ENCODE measurements around the gene CATSPERE.
A peak's percentile ranks its signal among the peaks of the same experiment; 100 is the strongest.
"Not testable (repeated sequence)": the region's sequence is repeated elsewhere in the genome, so short reads cannot be mapped to it uniquely, and the experiment has no call there.

The CATSPERE gene

GRCh38 chr1:244454412-244454811 is 6.7 kb upstream of the CATSPERE start:
- TF ChIP-seq CTCF (IDR thresholded peaks at IDR 0.05; ENCODE audit: insufficient read depth, low read depth, low read length, missing control alignments), result no peak

GRCh38 chr1:244456586-244456985 is 4.5 kb upstream of the CATSPERE start:
- no peak overlapping the region for H3K4me3 ChIP-seq (ENCODE audit: low read depth, low read length)
- TF ChIP-seq CTCF (IDR thresholded peaks at IDR 0.05; ENCODE audit: insufficient read depth, low read depth, low read length, missing control alignments), result no peak
- DNase-seq (ENCODE audit: low read depth), result no peak

More at GRCh38 chr1:244454412-244454811, 6.7 kb upstream of the CATSPERE start:
- no peak overlapping the region for H3K4me3 ChIP-seq (ENCODE audit: low read depth, low read length)
- no peak for DNase-seq (ENCODE audit: low read depth)

- no peak for DNase-seq (ENCODE audit: low read depth)
- no peak overlapping the region for H3K4me3 ChIP-seq (ENCODE audit: low read depth, low read length)
- TF ChIP-seq CTCF (IDR thresholded peaks at IDR 0.05; ENCODE audit: insufficient read depth, low read depth, low read length, missing control alignments), result no peak
These were observed 2.3 kb upstream of the CATSPERE start for GRCh38 chr1:244458781-244459180.

GRCh38 chr1:244460197-244460596 is 876 bp upstream of the CATSPERE start:
- no peak for TF ChIP-seq CTCF (IDR thresholded peaks at IDR 0.05; ENCODE audit: insufficient read depth, low read depth, low read length, missing control alignments)
- no peak overlapping the region for H3K4me3 ChIP-seq (ENCODE audit: low read depth, low read length)
- DNase-seq (ENCODE audit: low read depth), result peak; percentile 23

- DNase-seq (ENCODE audit: low read depth), result no peak
- no peak overlapping the region for H3K4me3 ChIP-seq (ENCODE audit: low read depth, low read length)
- TF ChIP-seq CTCF (IDR thresholded peaks at IDR 0.05; ENCODE audit: insufficient read depth, low read depth, low read length, missing control alignments), result no peak
These were observed 5.7 kb downstream of the CATSPERE start for GRCh38 chr1:244466724-244467123.

GRCh38 chr1:244473059-244473605 is 12.1 kb downstream of the CATSPERE start:
- H3K4me3 ChIP-seq (ENCODE audit: low read depth, low read length), result no peak overlapping the region
- TF ChIP-seq CTCF (IDR thresholded peaks at IDR 0.05; ENCODE audit: insufficient read depth, low read depth, low read length, missing control alignments), result no peak
- DNase-seq (ENCODE audit: low read depth), result no peak

- not testable (repeated sequence) for DNase-seq (ENCODE audit: low read depth); H3K4me3 ChIP-seq (ENCODE audit: low read depth, low read length)
These were observed 23.9 kb downstream of the CATSPERE start for GRCh38 chr1:244484971-244485370.

Data from GM12865 (cell line).